HUES6 (cell line): Measurements from ENCODE around the gene GP1BA.

Source experiments
- H3K27ac ChIP-seq: 2 replicates; pipeline ENCODE4 v1.7.0; 2013; ENCODE audit warnings: low read depth, mild to moderate bottlenecking, low read length, inconsistent platforms
- H3K27me3 ChIP-seq: 2 replicates; pipeline ENCODE4 v1.6.1; 2013; ENCODE audit warnings: low read length; ENCODE audit not compliant: control insufficient read depth, insufficient read depth
- H3K36me3 ChIP-seq: 2 replicates; pipeline ENCODE4 v1.6.1; 2013; ENCODE audit warnings: low read length; ENCODE audit not compliant: control insufficient read depth, insufficient read depth
- H3K4me1 ChIP-seq: 2 replicates; pipeline ENCODE4 v1.6.1; 2013; ENCODE audit warnings: low read length; ENCODE audit not compliant: control insufficient read depth, insufficient read depth
- H3K4me3 ChIP-seq: 2 replicates; pipeline ENCODE4 v1.5.1; 2013; ENCODE audit warnings: low read depth, low read length
- H3K9ac ChIP-seq: one replicate; pipeline ENCODE4 v1.6.1; 2013; ENCODE audit warnings: mild to moderate bottlenecking, low read length
- H3K9me3 ChIP-seq: 2 replicates; pipeline ENCODE4 v1.6.1; 2013; ENCODE audit warnings: low read depth, low read length; ENCODE audit not compliant: control insufficient read depth, insufficient read depth

Gene GP1BA

DNA sequence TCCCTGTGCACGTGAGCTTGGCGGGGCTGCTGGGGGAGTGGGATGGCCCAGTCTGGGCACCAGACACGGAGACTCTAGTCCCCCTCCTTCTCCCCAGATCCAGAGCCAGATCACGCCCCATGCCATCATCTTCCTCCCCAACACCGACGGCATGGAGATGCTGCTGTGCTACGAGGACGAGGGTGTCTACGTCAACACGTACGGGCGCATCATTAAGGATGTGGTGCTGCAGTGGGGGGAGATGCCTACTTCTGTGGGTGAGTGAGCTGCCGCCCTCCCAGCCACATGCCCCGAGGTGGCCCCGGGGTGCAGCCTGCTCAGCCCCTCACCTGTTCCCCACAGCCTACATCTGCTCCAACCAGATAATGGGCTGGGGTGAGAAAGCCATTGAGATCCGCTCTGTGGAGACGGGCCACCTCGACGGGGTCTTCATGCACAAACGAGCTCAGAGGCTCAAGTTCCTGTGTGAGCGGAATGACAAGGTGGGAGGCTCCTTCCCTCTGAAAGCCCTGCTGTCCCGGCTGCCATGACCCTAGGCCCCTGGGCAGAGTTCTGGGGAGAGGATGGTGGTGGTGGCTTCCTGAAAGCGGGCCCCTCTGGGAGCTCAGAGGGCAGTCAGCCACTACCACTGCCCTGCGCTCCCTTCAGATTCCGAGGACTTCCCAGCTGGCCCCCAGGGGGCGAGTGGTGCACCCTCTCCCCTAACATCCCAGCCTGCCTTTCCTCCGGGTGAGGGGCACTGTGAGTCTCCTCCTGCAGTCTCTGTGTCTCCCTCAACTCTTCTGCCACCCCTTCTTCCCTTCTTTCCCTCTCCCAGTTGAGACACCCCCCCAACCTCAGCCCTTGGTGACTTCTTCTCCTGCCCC, 35.5 kb upstream of the GP1BA start:
- H3K9me3 ChIP-seq: no peaks in the 10 kb centered on the region
- H3K27ac ChIP-seq: no peak overlapping the region
- 0 out of 2 replicates have a peak, but pooled peaks cover 8% of the 10 kb centered on the region for H3K4me1 ChIP-seq
- peaks cover 3% of the 10 kb centered on the region; the same call in 1 of the 2 replicates for H3K27me3 ChIP-seq
- no peak overlapping the region for H3K4me3 ChIP-seq
- peaks cover 48% of the 10 kb centered on the region for H3K36me3 ChIP-seq
- H3K9ac ChIP-seq: no peak overlapping the region

DNA sequence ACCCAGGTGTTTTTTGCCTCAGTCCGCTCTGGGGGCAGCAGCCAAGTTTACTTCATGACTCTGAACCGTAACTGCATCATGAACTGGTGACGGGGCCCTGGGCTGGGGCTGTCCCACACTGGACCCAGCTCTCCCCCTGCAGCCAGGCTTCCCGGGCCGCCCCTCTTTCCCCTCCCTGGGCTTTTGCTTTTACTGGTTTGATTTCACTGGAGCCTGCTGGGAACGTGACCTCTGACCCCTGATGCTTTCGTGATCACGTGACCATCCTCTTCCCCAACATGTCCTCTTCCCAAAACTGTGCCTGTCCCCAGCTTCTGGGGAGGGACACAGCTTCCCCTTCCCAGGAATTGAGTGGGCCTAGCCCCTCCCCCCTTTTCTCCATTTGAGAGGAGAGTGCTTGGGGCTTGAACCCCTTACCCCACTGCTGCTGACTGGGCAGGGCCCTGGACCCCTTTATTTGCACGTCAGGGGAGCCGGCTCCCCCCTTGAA, 34.8 kb upstream of the GP1BA start:
- H3K27ac ChIP-seq: no peak overlapping the region
- peaks cover 3% of the 10 kb centered on the region; the same call in 1 of the 2 replicates for H3K27me3 ChIP-seq
- H3K36me3 ChIP-seq: peaks cover 43% of the 10 kb centered on the region
- H3K9me3 ChIP-seq: no peaks in the 10 kb centered on the region
- H3K4me3 ChIP-seq: no peak overlapping the region
- no peak overlapping the region for H3K9ac ChIP-seq
- H3K4me1 ChIP-seq: peaks cover 11% of the 10 kb centered on the region; the same call in 1 of the 2 replicates

DNA sequence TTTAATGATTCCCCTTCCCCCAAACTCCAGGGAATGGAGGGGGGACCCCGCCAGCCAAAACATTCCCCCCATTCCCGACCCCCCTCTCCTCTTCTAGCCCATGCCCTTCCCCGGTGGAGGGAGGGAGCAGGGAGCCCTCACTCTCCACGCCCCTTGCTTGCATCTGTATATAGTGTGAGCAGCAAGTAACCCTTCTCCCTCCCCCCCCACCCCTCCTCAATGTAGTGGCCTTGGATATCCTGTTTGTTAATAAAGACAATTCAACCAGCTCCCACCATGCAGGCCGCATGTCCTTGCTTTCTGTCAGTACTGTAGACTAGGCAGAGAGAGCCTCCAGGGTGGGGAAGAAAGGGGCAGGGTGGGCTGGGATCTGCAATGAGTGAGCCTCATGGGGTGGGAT, 34.3 kb upstream of the GP1BA start:
- Histone ChIP-seq H3K27me3 (peaks cover 3% of the 10 kb centered on the region; the same call in 1 of the 2 replicates), H3K4me3 (no peak overlapping the region), H3K36me3 (peaks cover 40% of the 10 kb centered on the region), H3K9ac (no peak overlapping the region), H3K9me3 (no peaks in the 10 kb centered on the region), H3K4me1 (peaks cover 14% of the 10 kb centered on the region; the same call in 1 of the 2 replicates), H3K27ac (no peak overlapping the region)

GRCh38 chr17:4898351-4898750, 33.7 kb upstream of the GP1BA start:
- Histone ChIP-seq H3K9me3 (no peaks in the 10 kb centered on the region), H3K4me3 (peak overlapping the region; percentile 56), H3K27ac (no peak overlapping the region), H3K27me3 (peaks cover 3% of the 10 kb centered on the region; the same call in 1 of the 2 replicates), H3K4me1 (peaks cover 20% of the 10 kb centered on the region), H3K36me3 (peaks cover 34% of the 10 kb centered on the region), H3K9ac (peak overlapping the region; percentile 38)

DNA sequence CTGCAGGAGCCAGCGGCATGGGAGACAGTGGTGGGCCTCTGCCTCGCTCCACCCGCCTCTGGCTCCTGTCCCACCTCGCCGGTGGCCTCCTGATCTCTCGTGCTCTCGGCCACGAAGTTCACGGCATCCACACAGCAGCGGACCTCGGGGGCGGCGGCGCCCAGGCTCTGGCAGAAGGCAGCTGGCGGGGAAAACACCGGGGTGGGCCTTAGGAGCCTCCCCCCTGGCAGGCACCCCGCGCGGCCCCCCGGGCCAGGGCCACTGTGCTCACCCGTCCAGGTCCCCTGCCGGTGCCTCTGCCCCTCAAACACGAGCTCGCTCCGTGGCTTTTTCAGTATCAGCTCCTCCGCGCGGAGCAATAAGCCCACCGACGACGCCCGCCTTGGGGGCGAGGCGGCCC, 33.1 kb upstream of the GP1BA start:
- H3K4me1 ChIP-seq: peaks cover 21% of the 10 kb centered on the region
- peaks cover 3% of the 10 kb centered on the region; the same call in 1 of the 2 replicates for H3K27me3 ChIP-seq
- no peak overlapping the region; the same call in 1 of the 2 replicates for H3K27ac ChIP-seq
- H3K9ac ChIP-seq: peak overlapping the region; percentile 38
- H3K4me3 ChIP-seq: peak overlapping the region; percentile 56
- H3K9me3 ChIP-seq: no peaks in the 10 kb centered on the region
- H3K36me3 ChIP-seq: peaks cover 28% of the 10 kb centered on the region

DNA sequence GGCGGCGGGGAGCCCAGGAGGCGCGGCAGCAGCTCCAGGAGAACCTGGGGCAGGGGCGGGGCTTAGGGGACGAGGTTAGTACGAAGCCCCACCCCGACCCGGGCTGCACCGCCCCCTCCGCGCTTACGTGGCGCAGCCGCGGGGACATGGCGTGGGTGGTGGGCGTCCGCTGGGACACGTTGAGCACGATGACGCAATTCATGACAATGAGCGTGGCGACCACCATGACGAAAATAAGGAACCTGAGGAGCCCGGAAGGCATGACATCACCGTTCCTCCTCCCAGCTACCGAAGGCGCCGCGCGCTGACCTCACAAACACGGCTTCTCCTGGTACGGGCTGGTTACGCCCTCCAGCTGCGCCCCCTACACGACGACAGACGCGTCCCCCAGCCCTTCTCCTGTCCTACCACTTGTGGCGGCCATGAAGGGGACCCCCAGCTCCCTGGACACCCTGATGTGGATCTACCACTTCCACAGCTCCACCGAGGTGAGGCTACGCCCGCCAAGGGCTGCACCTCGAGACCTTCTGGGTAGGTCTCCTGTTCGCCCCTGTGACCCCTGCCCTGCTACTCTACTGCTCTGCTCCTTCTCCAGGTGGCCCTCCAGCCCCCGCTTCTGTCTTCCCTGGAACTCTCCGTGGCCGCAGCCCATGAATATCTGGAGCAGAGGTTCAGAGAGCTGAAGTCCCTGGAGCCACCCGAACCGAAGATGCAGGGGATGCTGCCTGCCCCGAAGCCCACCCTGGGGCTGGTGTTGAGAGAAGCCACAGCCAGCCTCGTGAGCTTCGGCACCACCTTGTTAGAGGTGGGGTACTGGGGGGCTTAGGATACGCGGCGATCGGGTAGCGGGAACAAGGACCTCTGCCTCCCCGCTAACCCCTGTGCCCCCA, 32.5 kb upstream of the GP1BA start, which contains the start of gene C17orf107:
TSS of gene C17orf107 (plus strand) at position 196 of the 890 bp plus-strand sequence. CDS start at position 423, 227 bp downstream.
- no peaks in the 10 kb centered on the region for H3K9me3 ChIP-seq
- peaks cover 21% of the 10 kb centered on the region for H3K4me1 ChIP-seq
- H3K27me3 ChIP-seq: peaks cover 3% of the 10 kb centered on the region; the same call in 1 of the 2 replicates
- peak within 1 kb of the TSS; percentile 41 for H3K9ac ChIP-seq
- H3K4me3 ChIP-seq: peak within 1 kb of the TSS; percentile 56
- H3K36me3 ChIP-seq: peaks cover 22% of the 10 kb centered on the region
- no peak within 1 kb of the TSS; the same call in 1 of the 2 replicates for H3K27ac ChIP-seq

- H3K9ac ChIP-seq: peak overlapping the region; percentile 41
- peaks cover 3% of the 10 kb centered on the region; the same call in 1 of the 2 replicates for H3K27me3 ChIP-seq
- peaks cover 21% of the 10 kb centered on the region for H3K4me1 ChIP-seq
- no peak overlapping the region for H3K27ac ChIP-seq
- no peaks in the 10 kb centered on the region for H3K9me3 ChIP-seq
- peak overlapping the region; percentile 56 for H3K4me3 ChIP-seq
- peaks cover 13% of the 10 kb centered on the region for H3K36me3 ChIP-seq
These were observed 31.6 kb upstream of the GP1BA start for GRCh38 chr17:4900231-4901107.

DNA sequence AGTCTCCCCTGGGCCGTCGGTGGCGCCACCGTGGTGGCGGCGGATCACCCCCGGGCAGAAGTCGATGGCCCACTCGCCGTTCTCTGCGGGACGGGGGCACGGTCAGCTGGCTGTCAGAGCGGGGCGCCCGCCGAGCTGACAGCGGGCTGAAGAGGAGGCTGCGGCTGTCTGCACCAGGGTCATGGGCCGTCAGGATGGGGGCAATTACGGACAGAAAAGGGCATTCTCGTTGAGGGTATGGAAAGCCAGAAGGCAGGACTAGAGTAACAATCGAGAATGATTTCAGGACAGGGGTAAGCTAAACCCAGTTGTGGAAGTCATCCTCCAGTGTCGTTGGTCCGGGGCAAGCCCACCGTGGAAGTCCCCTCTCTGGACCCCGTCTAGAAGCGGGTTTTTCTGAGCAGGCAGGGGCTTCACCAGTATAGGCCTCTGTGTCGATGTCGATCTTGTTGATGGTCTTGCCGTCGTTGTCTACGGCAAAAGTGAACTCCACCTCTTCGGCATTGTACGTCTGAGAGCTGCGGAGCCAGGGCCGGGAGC, 30.9 kb upstream of the GP1BA start:
- H3K4me1 ChIP-seq: peaks cover 21% of the 10 kb centered on the region
- peak overlapping the region; percentile 56 for H3K4me3 ChIP-seq
- H3K27me3 ChIP-seq: peaks cover 3% of the 10 kb centered on the region; the same call in 1 of the 2 replicates
- H3K27ac ChIP-seq: no peak overlapping the region
- H3K36me3 ChIP-seq: peaks cover 6% of the 10 kb centered on the region
- H3K9me3 ChIP-seq: no peaks in the 10 kb centered on the region
- no peak overlapping the region for H3K9ac ChIP-seq

GRCh38 chr17:4901648-4902344, 30.3 kb upstream of the GP1BA start:
- no peaks in the 10 kb centered on the region; the same call in 1 of the 2 replicates for H3K36me3 ChIP-seq
- H3K9ac ChIP-seq: no peak overlapping the region
- peaks cover 21% of the 10 kb centered on the region for H3K4me1 ChIP-seq
- no peak overlapping the region for H3K4me3 ChIP-seq
- no peak overlapping the region for H3K27ac ChIP-seq
- H3K9me3 ChIP-seq: no peaks in the 10 kb centered on the region
- peaks cover 3% of the 10 kb centered on the region; the same call in 1 of the 2 replicates for H3K27me3 ChIP-seq
